Left ventricle myocardium inferior (tissue), 1 donor: Measurements from ENCODE around the gene SYT14. TPM values are rescaled to one million over a fixed set of nuclear protein-coding genes. Genes with fewer than 3 reads are reported as not detected.

Experiments
- DNase-seq: peaks from one replicate; pipeline ENCODE4 v3.0.0-alpha.2; 2020
- H3K27ac ChIP-seq: fragments of 200-600 bp; replicated peaks from 2 replicates; pipeline ENCODE4 v1.8.0; 2021
- H3K27me3 ChIP-seq: fragments of 200-600 bp; 2 replicates; pipeline ENCODE4 v1.8.0; 2021; ENCODE audit warnings: low read depth
- H3K36me3 ChIP-seq: fragments of 200-600 bp; 2 replicates; pipeline ENCODE4 v1.8.0; 2021
- H3K4me1 ChIP-seq: fragments of 200-600 bp; 2 replicates; pipeline ENCODE4 v1.8.0; 2021
- H3K4me3 ChIP-seq: fragments of 200-600 bp; 2 replicates; pipeline ENCODE4 v1.8.0; 2021; ENCODE audit warnings: mild to moderate bottlenecking, moderate library complexity
- H3K9me3 ChIP-seq: fragments of 200-600 bp; replicated peaks from 2 replicates; pipeline ENCODE4 v1.8.0; 2021
- intact Hi-C: fragments of 100-400 bp; cut with micrococcal nuclease; formaldehyde crosslinking; loops from one replicate; pipeline ENCODE4 v1.11.0; 2022
- total RNA-seq: library from RNA; stranded (reverse); fragmentation: NEBNext Ultra II Directional; extraction: Animal tissue kit (Norgen Biotek cat#: 25700); gene quantifications from one replicate; pipeline ENCODE4 v1.2.1, GENCODE V29; 2021
- TF ChIP-seq, protein P1 (sequence below): fragments of 200-600 bp; IDR thresholded peaks from 2 replicates; pipeline ENCODE4 v1.8.0; 2021; ENCODE audit warnings: antibody characterized with exemption, mild to moderate bottlenecking, borderline replicate concordance
- donor health status: DM: no; HTN: yes; CAD: no; lungs with severe emphysema.

Gene SYT14
- total RNA-seq, 1 donor from 2014 or later, result not detected

DNA sequence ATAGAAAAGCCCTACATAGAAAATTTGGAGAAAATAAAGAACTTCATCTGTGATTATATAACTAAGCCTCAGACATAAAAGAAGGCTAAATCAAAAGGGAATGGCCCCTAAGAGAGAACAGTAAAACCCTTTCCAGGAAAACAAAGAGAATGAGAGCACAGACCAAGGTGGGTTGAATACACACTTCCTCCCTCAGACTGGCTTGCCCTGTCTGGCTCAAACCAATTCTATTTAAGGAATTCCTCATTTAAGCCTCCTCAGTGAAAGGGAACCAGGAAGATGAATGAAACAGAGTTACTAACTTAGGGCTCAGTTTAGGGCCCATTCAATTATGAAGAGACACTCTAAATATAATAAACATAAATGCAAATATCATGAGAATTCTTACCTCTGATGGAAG, 10.6 kb upstream of the SYT14 start:
- H3K36me3 ChIP-seq, result no peaks in the 10 kb centered on the region
- DNase-seq, result no peak
- no peak overlapping the region for H3K27ac ChIP-seq
- TF ChIP-seq, protein P1, sequence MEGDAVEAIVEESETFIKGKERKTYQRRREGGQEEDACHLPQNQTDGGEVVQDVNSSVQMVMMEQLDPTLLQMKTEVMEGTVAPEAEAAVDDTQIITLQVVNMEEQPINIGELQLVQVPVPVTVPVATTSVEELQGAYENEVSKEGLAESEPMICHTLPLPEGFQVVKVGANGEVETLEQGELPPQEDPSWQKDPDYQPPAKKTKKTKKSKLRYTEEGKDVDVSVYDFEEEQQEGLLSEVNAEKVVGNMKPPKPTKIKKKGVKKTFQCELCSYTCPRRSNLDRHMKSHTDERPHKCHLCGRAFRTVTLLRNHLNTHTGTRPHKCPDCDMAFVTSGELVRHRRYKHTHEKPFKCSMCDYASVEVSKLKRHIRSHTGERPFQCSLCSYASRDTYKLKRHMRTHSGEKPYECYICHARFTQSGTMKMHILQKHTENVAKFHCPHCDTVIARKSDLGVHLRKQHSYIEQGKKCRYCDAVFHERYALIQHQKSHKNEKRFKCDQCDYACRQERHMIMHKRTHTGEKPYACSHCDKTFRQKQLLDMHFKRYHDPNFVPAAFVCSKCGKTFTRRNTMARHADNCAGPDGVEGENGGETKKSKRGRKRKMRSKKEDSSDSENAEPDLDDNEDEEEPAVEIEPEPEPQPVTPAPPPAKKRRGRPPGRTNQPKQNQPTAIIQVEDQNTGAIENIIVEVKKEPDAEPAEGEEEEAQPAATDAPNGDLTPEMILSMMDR, result no peak
- no peak overlapping the region for H3K4me3 ChIP-seq
- intact Hi-C loops, result no loop called here
- no peaks in the 10 kb centered on the region for H3K9me3 ChIP-seq
- peaks cover 24% of the 10 kb centered on the region for H3K27me3 ChIP-seq
- H3K4me1 ChIP-seq, result no peaks in the 10 kb centered on the region

DNA sequence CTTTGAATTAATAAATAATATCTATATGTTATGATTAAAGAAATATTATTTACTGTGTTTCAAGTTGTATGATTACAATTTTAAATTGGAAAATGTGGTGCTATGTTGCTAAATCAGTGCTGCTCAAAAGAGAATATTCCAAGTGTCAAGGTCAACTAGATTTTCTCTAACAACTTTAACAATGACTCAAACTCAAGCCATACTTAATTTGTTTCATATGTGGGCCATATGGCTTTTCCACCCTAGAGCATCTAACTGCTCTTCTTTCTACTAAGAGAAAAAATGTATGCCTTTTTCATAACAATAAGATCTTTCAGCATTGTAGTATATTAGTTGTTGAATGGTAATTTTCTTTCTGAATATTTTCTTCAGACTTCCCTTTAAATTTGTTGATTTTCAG, 8.3 kb upstream of the SYT14 start:
- peaks cover 43% of the 10 kb centered on the region for H3K27me3 ChIP-seq
- H3K4me3 ChIP-seq, result no peak overlapping the region
- H3K27ac ChIP-seq, result no peak overlapping the region
- no peaks in the 10 kb centered on the region for H3K36me3 ChIP-seq
- DNase-seq, result no peak
- TF ChIP-seq, protein P1, result no peak
- no peaks in the 10 kb centered on the region for H3K9me3 ChIP-seq
- intact Hi-C loops, result no loop called here
- H3K4me1 ChIP-seq, result no peaks in the 10 kb centered on the region

DNA sequence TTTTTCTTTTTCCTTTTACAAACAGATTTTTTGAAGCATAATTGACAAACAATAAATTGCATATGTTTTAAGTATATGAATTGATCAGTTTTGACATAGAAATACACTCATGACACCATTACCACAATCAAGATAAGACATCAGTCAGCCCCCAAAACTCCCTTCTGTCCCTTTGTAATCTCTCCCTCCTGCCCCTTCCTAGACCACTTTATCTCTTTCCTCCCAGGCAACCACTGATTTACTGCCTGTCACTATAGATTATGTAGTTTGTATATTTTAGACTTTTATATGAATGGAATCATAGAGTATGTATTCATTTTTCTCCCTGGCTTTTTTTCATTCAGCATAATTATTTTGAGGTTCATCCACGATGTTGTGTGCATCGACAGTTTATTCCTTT, 6.9 kb upstream of the SYT14 start:
- TF ChIP-seq, protein P1, result no peak
- intact Hi-C loops, result no loop called here
- H3K4me3 ChIP-seq, result no peak overlapping the region
- H3K4me1 ChIP-seq, result no peaks in the 10 kb centered on the region
- DNase-seq, result no peak
- peaks cover 48% of the 10 kb centered on the region for H3K27me3 ChIP-seq
- no peaks in the 10 kb centered on the region for H3K36me3 ChIP-seq
- H3K27ac ChIP-seq, result no peak overlapping the region
- no peaks in the 10 kb centered on the region for H3K9me3 ChIP-seq

DNA sequence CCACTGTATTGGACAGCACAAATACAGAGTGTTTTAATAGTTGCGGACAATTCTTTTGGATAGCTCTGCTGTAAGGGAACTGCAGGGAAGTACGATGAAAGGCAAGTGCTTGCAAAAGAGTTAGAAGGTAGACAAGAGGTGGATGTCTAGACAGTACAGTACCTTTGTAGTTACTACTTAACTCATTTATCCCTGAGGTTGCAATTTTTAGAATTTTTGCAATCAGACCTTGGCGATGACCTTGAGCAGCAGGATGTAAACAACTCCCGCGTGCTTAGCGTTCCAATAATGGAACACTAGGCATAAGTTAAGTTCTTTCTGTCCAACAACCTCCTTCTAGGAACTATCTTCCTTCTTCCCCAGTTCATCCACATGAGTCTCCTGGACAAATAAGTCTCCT, 1.9 kb upstream of the SYT14 start:
- Histone ChIP-seq H3K4me1 (no peaks in the 10 kb centered on the region), H3K36me3 (no peaks in the 10 kb centered on the region), H3K27ac (no peak overlapping the region), H3K9me3 (no peaks in the 10 kb centered on the region), H3K27me3 (peaks cover 85% of the 10 kb centered on the region), H3K4me3 (no peak overlapping the region)
- DNase-seq, result no peak
- TF ChIP-seq, protein P1, result no peak
- intact Hi-C loops, result no loop called here

DNA sequence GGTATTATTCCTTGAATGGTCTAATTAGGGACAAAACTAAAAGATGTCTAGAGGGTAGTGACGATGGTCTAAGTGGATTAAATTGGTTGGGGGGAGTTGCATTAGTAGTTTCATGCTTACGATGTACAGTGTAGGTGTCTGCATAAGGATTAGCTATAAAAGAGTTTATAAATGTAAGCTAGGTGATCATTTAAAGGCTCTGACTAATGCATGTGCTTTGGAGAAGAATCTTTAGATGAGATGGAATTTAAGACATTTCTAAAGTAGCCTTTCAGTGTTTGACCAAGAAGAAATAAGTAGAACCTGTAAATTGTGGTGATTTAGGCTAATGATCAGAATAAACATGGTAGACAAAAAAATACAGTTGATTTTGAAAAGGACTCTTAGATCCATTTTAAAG, 7.4 kb downstream of the SYT14 start:
- TF ChIP-seq, protein P1, result no peak
- no peak for DNase-seq
- no peak overlapping the region for H3K27ac ChIP-seq
- intact Hi-C loops, result no loop called here
- no peaks in the 10 kb centered on the region for H3K4me1 ChIP-seq
- H3K4me3 ChIP-seq, result no peak overlapping the region
- H3K9me3 ChIP-seq, result no peaks in the 10 kb centered on the region
- H3K27me3 ChIP-seq, result peaks cover 28% of the 10 kb centered on the region
- no peaks in the 10 kb centered on the region for H3K36me3 ChIP-seq

DNA sequence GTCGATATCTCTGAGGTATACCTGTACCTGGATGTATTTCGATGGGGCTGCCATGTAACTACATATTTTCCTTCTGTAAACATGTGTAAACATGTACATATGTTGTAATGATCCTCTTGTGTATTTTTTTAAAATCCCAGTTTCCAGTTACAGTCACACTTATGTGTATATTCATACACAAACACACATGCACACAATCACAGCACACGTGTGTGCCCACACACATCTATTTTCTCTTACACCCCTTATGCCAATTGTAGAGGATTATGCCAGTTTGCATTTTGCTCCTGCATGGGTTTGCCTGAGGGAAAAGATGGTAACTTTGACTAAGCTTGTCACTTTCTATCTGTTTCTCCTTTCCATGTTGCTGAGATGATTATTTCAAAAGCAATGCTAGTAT, 10.1 kb downstream of the SYT14 start:
- H3K4me3 ChIP-seq, result no peak overlapping the region
- H3K9me3 ChIP-seq, result no peaks in the 10 kb centered on the region

More for the DNA sequence above, 10.1 kb downstream of the SYT14 start:
- intact Hi-C loops, result no loop called here
- no peaks in the 10 kb centered on the region for H3K36me3 ChIP-seq
- H3K4me1 ChIP-seq, result no peaks in the 10 kb centered on the region
- DNase-seq, result no peak
- TF ChIP-seq, protein P1, result no peak
- peaks cover 3% of the 10 kb centered on the region for H3K27me3 ChIP-seq
- H3K27ac ChIP-seq, result no peak overlapping the region
